Endothelial cell of umbilical vein (primary cell): ENCODE measurements around the gene FNBP1. TPM values are rescaled to one million over a fixed set of nuclear protein-coding genes. Genes with fewer than 3 reads are reported as not detected.

Experiments
- BruUV-seq: library from RNA; stranded (reverse); fragments of 400-500 nt; replicated peaks from 2 replicates; lab custom pipeline; 2021; lab: Mats Ljungman, UMichigan
- CTCF ChIA-PET: fragments of 300-600, 350-600 bp; sonication (Branson Sonifier 250); formaldehyde crosslinking; loops from one replicate; lab custom pipeline; 2021; ENCODE audit warnings: antibody characterized with exemption, inconsistent platforms; lab: Charles Lee
- POLR2A ChIA-PET: fragments of 300-600, 350-600 bp; sonication (Branson Sonifier 250); formaldehyde crosslinking; loops from one replicate; lab custom pipeline; 2021; ENCODE audit warnings: antibody characterized with exemption, inconsistent platforms; lab: Charles Lee
- DNase-seq: peaks from one replicate; pipeline ENCODE4 v3.0.0-alpha.2; 2011; ENCODE audit warnings: low read depth, low spot score
- FAIRE-seq: peaks from 2 replicates; lab custom pipeline; 2011; peaks lifted over from hg19 to GRCh38; lab: Jason Lieb, UNC
- H2AFZ ChIP-seq: 2 replicates; pipeline ENCODE4 v1.6.0; 2012; ENCODE audit warnings: low read depth, low read length, control low read depth, inconsistent platforms
- H3K27ac ChIP-seq: 2 replicates; pipeline ENCODE4 v1.5.1; 2011; ENCODE audit warnings: low read depth, mild to moderate bottlenecking, control low read depth, low read length, moderate library complexity; ENCODE audit not compliant: insufficient read depth
- H3K27me3 ChIP-seq, 2 experiments: 2 replicates each; pipeline versions ENCODE4 v1.6.0 to v1.6.1; 2011; ENCODE audit warnings: low read length in 2 of 2, mixed read lengths in 1 of 2; ENCODE audit not compliant: control insufficient read depth in 2 of 2, insufficient read depth in 2 of 2
- H3K36me3 ChIP-seq, 2 experiments: 2 replicates in 1 of 2; 3 replicates in 1 of 2; pipeline ENCODE4 v1.5.1; 2011; ENCODE audit warnings: low read length in 2 of 2, mild to moderate bottlenecking in 1 of 2, moderate library complexity in 1 of 2; ENCODE audit not compliant: control insufficient read depth in 2 of 2, insufficient read depth in 2 of 2; ENCODE audit errors: extremely low read depth in 1 of 2
- H3K4me1 ChIP-seq: 3 replicates; pipeline ENCODE4 v1.5.1; 2011; ENCODE audit warnings: mild to moderate bottlenecking, low read length; ENCODE audit not compliant: control insufficient read depth, insufficient read depth; ENCODE audit errors: extremely low read depth
- H3K4me2 ChIP-seq: 2 replicates; pipeline ENCODE4 v1.6.1; 2011; ENCODE audit warnings: low read length, control low read depth, mixed read lengths; ENCODE audit not compliant: insufficient read depth
- H3K4me3 ChIP-seq, 3 experiments: fragments of 200-600 bp in 1 of 3; sonication (generic), shearing (Covaris generic) in 1 of 3; replicated peaks in 1 of 3; 2 replicates each; pipeline ENCODE4 v1.5.1; 2011 to 2016; ENCODE audit warnings: control low read depth in 3 of 3, low read length in 3 of 3, mild to moderate bottlenecking in 2 of 3, inconsistent platforms in 1 of 3, low read depth in 1 of 3, moderate library complexity in 1 of 3; ENCODE audit not compliant: insufficient read depth in 1 of 3
- H3K79me2 ChIP-seq: 2 replicates; pipeline ENCODE4 v1.6.0; 2012; ENCODE audit warnings: low read length, inconsistent platforms; ENCODE audit not compliant: control insufficient read depth, insufficient read depth
- H3K9ac ChIP-seq: replicated peaks from 2 replicates; pipeline ENCODE3; 2011; ENCODE audit warnings: low read length, control low read depth; ENCODE audit not compliant: insufficient read depth; ENCODE audit errors: extremely low read depth
- H3K9me1 ChIP-seq: replicated peaks from 3 replicates; pipeline ENCODE4 v1.6.0; 2011; ENCODE audit warnings: mild to moderate bottlenecking, low read length; ENCODE audit not compliant: control insufficient read depth, insufficient read depth; ENCODE audit errors: extremely low read depth
- H3K9me3 ChIP-seq: replicated peaks from 2 replicates; pipeline ENCODE4 v1.5.1; 2012; ENCODE audit warnings: low read length, inconsistent platforms; ENCODE audit not compliant: control insufficient read depth, insufficient read depth
- H4K20me1 ChIP-seq: replicated peaks from 2 replicates; pipeline ENCODE3; 2011; ENCODE audit warnings: mild to moderate bottlenecking, low read length; ENCODE audit not compliant: control insufficient read depth, insufficient read depth; ENCODE audit errors: extremely low read depth
- FOS ChIP-seq: IDR thresholded peaks from 2 replicates; pipeline ENCODE4 v1.6.1; 2011; ENCODE audit warnings: mild to moderate bottlenecking, low read length, moderate library complexity, borderline replicate concordance; ENCODE audit not compliant: insufficient read depth
- JUN ChIP-seq: IDR thresholded peaks from 2 replicates; pipeline ENCODE4 v1.6.1; 2011; ENCODE audit warnings: borderline replicate concordance, low read depth; ENCODE audit not compliant: insufficient read length, insufficient read depth
- POLR2A ChIP-seq: IDR thresholded peaks from 2 replicates; pipeline ENCODE4 v1.6.1; 2012; ENCODE audit warnings: low read depth, mild to moderate bottlenecking, control low read depth, low read length
- dilution Hi-C: fragments of 300-500 bp; cut with MboI; formaldehyde crosslinking; loops from one replicate; pipeline ENCODE4 v1.15.0; 2019; ENCODE audit warnings: low sequenced_read_pairs; ENCODE audit not compliant: extremely low pct_ligation_motif_present
- intact Hi-C: fragments of 100-400 bp; cut with micrococcal nuclease; formaldehyde crosslinking; loops from one replicate; pipeline ENCODE4 v1.10.0; 2022
- polyA plus RNA-seq, 4 experiments: library from polyadenylated mRNA; depleted of rRNA in 3 of 4; stranded (reverse) in 3 of 4; unstranded in 1 of 4; fragments of >200 nt; gene quantifications; 2 replicates each; pipeline versions ENCODE4 v1.2.1 to v1.2.3, GENCODE V29; 2011 to 2012; ENCODE audit warnings: missing spikeins in 1 of 4
- total RNA-seq: library from RNA; stranded (reverse); gene quantifications from 2 replicates; pipeline ENCODE4 v1.2.3, GENCODE V29; 2021
- TF ChIP-seq, protein P1 (sequence below): IDR thresholded peaks from 2 replicates; pipeline ENCODE4 v1.6.1; 2011; ENCODE audit not compliant: insufficient read depth, insufficient read length
- TF ChIP-seq, protein P2 (sequence below), 2 donors: IDR thresholded peaks; 1 replicate in 1 of 2; 2 replicates in 1 of 2; pipeline ENCODE4 v1.5.1; 2011; ENCODE audit warnings: low read length in 2 of 2, mild to moderate bottlenecking in 2 of 2, moderate library complexity in 2 of 2, control low read depth in 1 of 2, inconsistent platforms in 1 of 2, low read depth in 1 of 2; ENCODE audit not compliant: insufficient read depth in 1 of 2; ENCODE audit errors: extremely low read depth in 1 of 2

Gene FNBP1
- total and polyA plus RNA-seq, 2 donors (not counting 3 experiments of a cell fraction or from before 2014, with no cell fraction given) = 10.9 to 43.9 TPM

DNA sequence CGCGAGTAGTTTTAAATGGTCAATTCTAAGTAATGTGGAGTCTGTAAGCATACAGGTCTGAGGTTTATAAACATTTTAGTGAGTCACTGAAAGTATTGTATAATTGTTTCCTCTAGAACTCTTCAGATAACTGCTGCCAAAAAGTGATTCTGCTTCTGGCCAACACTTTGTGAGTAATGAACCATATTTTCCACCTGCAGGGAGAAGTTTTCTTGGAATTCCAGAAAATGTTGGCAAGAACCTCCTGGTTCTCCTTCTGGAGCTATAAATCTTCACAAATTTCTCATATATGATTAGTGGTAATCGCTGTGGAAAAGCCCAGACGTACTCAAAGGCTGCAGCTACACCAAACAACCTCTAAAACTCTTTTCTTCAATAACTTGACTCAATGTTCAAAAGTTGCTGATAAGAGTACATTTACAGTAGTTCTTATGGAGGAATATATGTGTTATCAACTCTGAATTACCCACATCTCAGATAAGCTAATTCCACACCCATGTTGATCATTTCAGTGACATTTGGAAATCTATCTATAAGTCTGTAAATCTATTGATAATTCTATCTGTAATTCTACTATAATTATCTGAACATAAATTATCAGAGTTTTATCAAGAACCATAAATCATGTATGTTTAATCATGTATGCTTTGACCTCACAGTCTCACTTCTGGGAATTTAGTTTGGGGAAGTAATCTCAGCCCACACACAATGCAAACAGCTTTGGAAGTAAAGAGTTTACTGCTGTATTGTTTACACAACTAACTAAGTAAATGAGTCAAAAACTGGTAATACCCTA lies 74.1 kb downstream of the FNBP1 start:
- ChIA-PET CTCF (interaction anchor here (0.8 to 2.1 kb wide), 9 partner anchors 12 to 130 kb away, joined by 3 to 7 read pairs (median 3); no protein-coding TSS in a partner anchor), POLR2A (interaction anchor here (1.0 kb wide), 1 partner anchor 74 kb away, joined by 3 read pairs; the partner anchor contains the start of gene FNBP1)
- no peak overlapping the region for H3K9ac ChIP-seq
- H3K36me3 ChIP-seq = peaks cover 0 to 8% of the 10 kb centered on the region in 2 experiments
- H3K4me1 ChIP-seq = peaks cover 26% of the 10 kb centered on the region
- no peaks in the 10 kb centered on the region for H3K79me2 ChIP-seq
- no peaks in the 10 kb centered on the region for H3K9me3 ChIP-seq
- peak; percentile 96 for DNase-seq
- peak overlapping the region; percentile 50 for H3K27ac ChIP-seq
- intact Hi-C loops = loop anchor here (1.0 kb wide), 1 partner anchor 83 kb away; no protein-coding TSS in a partner anchor
- dilution Hi-C loops = no loop called here
- no peak overlapping the region for H2AFZ ChIP-seq
- peak; percentile 89 for FAIRE-seq
- H3K27me3 ChIP-seq = no peaks in the 10 kb centered on the region
- no peak overlapping the region for H3K4me3 ChIP-seq
- peak overlapping the region; percentile 51 for H3K4me2 ChIP-seq
- no peaks in the 10 kb centered on the region for H4K20me1 ChIP-seq
- BruUV-seq = no TSS peak
- no peaks in the 10 kb centered on the region for H3K9me1 ChIP-seq
- TF ChIP-seq JUN (peak; percentile 89), POLR2A (no peak), FOS (peak; percentile 63)
- TF ChIP-seq, protein P1, sequence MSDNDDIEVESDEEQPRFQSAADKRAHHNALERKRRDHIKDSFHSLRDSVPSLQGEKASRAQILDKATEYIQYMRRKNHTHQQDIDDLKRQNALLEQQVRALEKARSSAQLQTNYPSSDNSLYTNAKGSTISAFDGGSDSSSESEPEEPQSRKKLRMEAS = no peak
- TF ChIP-seq, protein P2, sequence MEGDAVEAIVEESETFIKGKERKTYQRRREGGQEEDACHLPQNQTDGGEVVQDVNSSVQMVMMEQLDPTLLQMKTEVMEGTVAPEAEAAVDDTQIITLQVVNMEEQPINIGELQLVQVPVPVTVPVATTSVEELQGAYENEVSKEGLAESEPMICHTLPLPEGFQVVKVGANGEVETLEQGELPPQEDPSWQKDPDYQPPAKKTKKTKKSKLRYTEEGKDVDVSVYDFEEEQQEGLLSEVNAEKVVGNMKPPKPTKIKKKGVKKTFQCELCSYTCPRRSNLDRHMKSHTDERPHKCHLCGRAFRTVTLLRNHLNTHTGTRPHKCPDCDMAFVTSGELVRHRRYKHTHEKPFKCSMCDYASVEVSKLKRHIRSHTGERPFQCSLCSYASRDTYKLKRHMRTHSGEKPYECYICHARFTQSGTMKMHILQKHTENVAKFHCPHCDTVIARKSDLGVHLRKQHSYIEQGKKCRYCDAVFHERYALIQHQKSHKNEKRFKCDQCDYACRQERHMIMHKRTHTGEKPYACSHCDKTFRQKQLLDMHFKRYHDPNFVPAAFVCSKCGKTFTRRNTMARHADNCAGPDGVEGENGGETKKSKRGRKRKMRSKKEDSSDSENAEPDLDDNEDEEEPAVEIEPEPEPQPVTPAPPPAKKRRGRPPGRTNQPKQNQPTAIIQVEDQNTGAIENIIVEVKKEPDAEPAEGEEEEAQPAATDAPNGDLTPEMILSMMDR (IDR thresholded peaks at IDR 0.05; ENCODE audit: extremely low read depth in 1 of 2, insufficient read depth in 1 of 2, low read depth in 1 of 2, low read length in 2 of 2) = no peak
